ENCODE measurements around the gene APP. TPM values are rescaled to one million over a fixed set of nuclear protein-coding genes. Genes with fewer than 3 reads are reported as not detected.

The APP gene
- total RNA-seq, 1 donor from 2014 or later, result 1,137 TPM

GRCh38 chr21:26195708-26196107 lies 25.1 kb upstream of the APP start:
- DNase-seq (ENCODE audit: low spot score), result no peak
- H3K27me3 Mint-ChIP-seq (ENCODE audit: unreplicated experiment), result peaks cover 3% of the 10 kb centered on the region
- no peak for TF ChIP-seq CTCF (IDR thresholded peaks at IDR 0.05; ENCODE audit: unreplicated experiment)
- H3K9me3 Mint-ChIP-seq (ENCODE audit: unreplicated experiment), result no peaks in the 10 kb centered on the region
- H3K36me3 Mint-ChIP-seq (ENCODE audit: low read depth, unreplicated experiment), result no peaks in the 10 kb centered on the region
- no peak overlapping the region for H3K4me3 Mint-ChIP-seq (ENCODE audit: unreplicated experiment)
- H3K27ac Mint-ChIP-seq (ENCODE audit: unreplicated experiment), result no peak overlapping the region
- H3K4me1 Mint-ChIP-seq (ENCODE audit: unreplicated experiment), result peaks cover 2% of the 10 kb centered on the region

GRCh38 chr21:26194811-26195251 lies 24.3 kb upstream of the APP start:
- H3K9me3 Mint-ChIP-seq (ENCODE audit: unreplicated experiment), result no peaks in the 10 kb centered on the region
- H3K4me3 Mint-ChIP-seq (ENCODE audit: unreplicated experiment), result no peak overlapping the region
- no peak for DNase-seq (ENCODE audit: low spot score)
- no peak overlapping the region for H3K27ac Mint-ChIP-seq (ENCODE audit: unreplicated experiment)
- peaks cover 2% of the 10 kb centered on the region for H3K4me1 Mint-ChIP-seq (ENCODE audit: unreplicated experiment)
- H3K27me3 Mint-ChIP-seq (ENCODE audit: unreplicated experiment), result peaks cover 3% of the 10 kb centered on the region
- no peak for TF ChIP-seq CTCF (IDR thresholded peaks at IDR 0.05; ENCODE audit: unreplicated experiment)
- no peaks in the 10 kb centered on the region for H3K36me3 Mint-ChIP-seq (ENCODE audit: low read depth, unreplicated experiment)

- no peak for DNase-seq (ENCODE audit: low spot score)
- no peak for TF ChIP-seq CTCF (IDR thresholded peaks at IDR 0.05; ENCODE audit: unreplicated experiment)
- Mint-ChIP-seq H3K36me3 (ENCODE audit: low read depth, unreplicated experiment) (no peaks in the 10 kb centered on the region), H3K4me1 (ENCODE audit: unreplicated experiment) (peaks cover 2% of the 10 kb centered on the region), H3K27me3 (ENCODE audit: unreplicated experiment) (peaks cover 3% of the 10 kb centered on the region), H3K27ac (ENCODE audit: unreplicated experiment) (no peak overlapping the region), H3K9me3 (ENCODE audit: unreplicated experiment) (no peaks in the 10 kb centered on the region), H3K4me3 (ENCODE audit: unreplicated experiment) (no peak overlapping the region)
These were observed 23.8 kb upstream of the APP start for GRCh38 chr21:26194326-26194725.

GRCh38 chr21:26191609-26192008 lies 21.0 kb upstream of the APP start:
- no peak for DNase-seq (ENCODE audit: low spot score)
- TF ChIP-seq CTCF (IDR thresholded peaks at IDR 0.05; ENCODE audit: unreplicated experiment), result no peak
- Mint-ChIP-seq H3K9me3 (ENCODE audit: unreplicated experiment) (no peaks in the 10 kb centered on the region), H3K36me3 (ENCODE audit: low read depth, unreplicated experiment) (no peaks in the 10 kb centered on the region), H3K4me1 (ENCODE audit: unreplicated experiment) (peaks cover 2% of the 10 kb centered on the region), H3K27me3 (ENCODE audit: unreplicated experiment) (peaks cover 3% of the 10 kb centered on the region), H3K27ac (ENCODE audit: unreplicated experiment) (no peak overlapping the region), H3K4me3 (ENCODE audit: unreplicated experiment) (no peak overlapping the region)

- DNase-seq (ENCODE audit: low spot score), result no peak
- Mint-ChIP-seq H3K9me3 (ENCODE audit: unreplicated experiment) (no peaks in the 10 kb centered on the region), H3K27me3 (ENCODE audit: unreplicated experiment) (peaks cover 3% of the 10 kb centered on the region), H3K4me1 (ENCODE audit: unreplicated experiment) (peaks cover 2% of the 10 kb centered on the region), H3K4me3 (ENCODE audit: unreplicated experiment) (no peak overlapping the region), H3K36me3 (ENCODE audit: low read depth, unreplicated experiment) (peaks cover 9% of the 10 kb centered on the region), H3K27ac (ENCODE audit: unreplicated experiment) (no peak overlapping the region)
- no peak for TF ChIP-seq CTCF (IDR thresholded peaks at IDR 0.05; ENCODE audit: unreplicated experiment)
These were observed 17.9 kb upstream of the APP start for GRCh38 chr21:26188422-26188821.
